CD14-positive monocyte (primary cell): ENCODE results near the gene FKTN. TPM values are rescaled to one million over a fixed set of nuclear protein-coding genes. Genes with fewer than 3 reads are reported as not detected.

ENCODE experiments used
- DNase-seq, 3 donors: peaks; one replicate each; pipeline ENCODE4 v3.0.0-alpha.2; 2011 to 2022
- H2AFZ ChIP-seq: 2 replicates; pipeline ENCODE4 v1.6.0; 2012; ENCODE audit warnings: mild to moderate bottlenecking, low read depth, low read length, inconsistent platforms; ENCODE audit not compliant: insufficient read depth, poor library complexity, severe bottlenecking
- H3K27ac ChIP-seq, 2 donors: 1 replicate in 1 of 2; 2 replicates in 1 of 2; pipeline ENCODE4 v1.5.1; 2012 to 2013; ENCODE audit warnings: low read length in 2 of 2, control low read depth in 1 of 2, inconsistent platforms in 1 of 2, low read depth in 1 of 2, mild to moderate bottlenecking in 1 of 2
- H3K27me3 ChIP-seq, 2 donors: one replicate each; pipeline versions ENCODE4 v1.6.0 to v1.6.1; 2011 to 2013; ENCODE audit warnings: low read length in 2 of 2; ENCODE audit not compliant: control insufficient read depth in 2 of 2, insufficient read depth in 2 of 2
- H3K36me3 ChIP-seq, 2 donors: replicated peaks in 1 of 2; 1 replicate in 1 of 2; 2 replicates in 1 of 2; pipeline versions ENCODE4 v1.5.1 to v1.6.1; 2012 to 2013; ENCODE audit warnings: low read length in 2 of 2, control low read depth in 1 of 2, inconsistent platforms in 1 of 2, mild to moderate bottlenecking in 1 of 2; ENCODE audit not compliant: insufficient read depth in 2 of 2, control insufficient read depth in 1 of 2
- H3K4me1 ChIP-seq, 2 donors: 1 replicate in 1 of 2; 2 replicates in 1 of 2; pipeline versions ENCODE4 v1.5.1 to v1.6.1; 2012 to 2013; ENCODE audit warnings: low read length in 2 of 2, control low read depth in 1 of 2, inconsistent platforms in 1 of 2, mild to moderate bottlenecking in 1 of 2, moderate library complexity in 1 of 2; ENCODE audit not compliant: insufficient read depth in 2 of 2, control insufficient read depth in 1 of 2
- H3K4me2 ChIP-seq: replicated peaks from 2 replicates; pipeline ENCODE3; 2012; ENCODE audit warnings: low read length, moderate library complexity, mild to moderate bottlenecking; ENCODE audit not compliant: poor library complexity, severe bottlenecking; ENCODE audit errors: extremely low read depth
- H3K4me3 ChIP-seq, 3 experiments: fragments of 200-600 bp in 1 of 3; sonication (generic) in 1 of 3; replicated peaks in 1 of 3; 1 replicate in 2 of 3; 2 replicates in 1 of 3; pipeline ENCODE4 v1.5.1; 2011 to 2013; ENCODE audit warnings: low read length in 3 of 3, mild to moderate bottlenecking in 3 of 3, control low read depth in 2 of 3, low read depth in 2 of 3, inconsistent platforms in 1 of 3, moderate library complexity in 1 of 3
- H3K79me2 ChIP-seq: 2 replicates; pipeline ENCODE4 v1.6.0; 2012; ENCODE audit warnings: mild to moderate bottlenecking, control low read depth, inconsistent platforms, low read length, moderate library complexity; ENCODE audit not compliant: insufficient read depth
- H3K9ac ChIP-seq: 2 replicates; pipeline ENCODE4 v1.6.0; 2017; ENCODE audit warnings: low read length, mild to moderate bottlenecking; ENCODE audit not compliant: insufficient read depth, poor library complexity, severe bottlenecking
- H3K9me3 ChIP-seq, 2 donors: replicated peaks in 1 of 2; 1 replicate in 1 of 2; 2 replicates in 1 of 2; pipeline versions ENCODE4 v1.5.1 to v1.6.1; 2012 to 2013; ENCODE audit warnings: low read length in 2 of 2, control low read depth in 1 of 2; ENCODE audit not compliant: control insufficient read depth in 1 of 2, insufficient read depth in 1 of 2
- H4K20me1 ChIP-seq: 2 replicates; pipeline ENCODE4 v1.6.0; 2012; ENCODE audit warnings: mild to moderate bottlenecking, low read length, control low read depth, moderate library complexity; ENCODE audit not compliant: insufficient read depth
- H3K27ac Mint-ChIP-seq, 7 donors: one replicate each; pipeline ENCODE4 v1.8.0; 2020; ENCODE audit warnings: mild to moderate bottlenecking in 7 of 7, mixed read lengths in 7 of 7, moderate library complexity in 6 of 7, inconsistent platforms in 2 of 7
- H3K27me3 Mint-ChIP-seq, 3 donors: one replicate each; pipeline ENCODE4 v1.8.0; 2021 to 2022; ENCODE audit warnings: low read depth in 3 of 3, mild to moderate bottlenecking in 3 of 3, mixed read lengths in 3 of 3, moderate library complexity in 3 of 3, inconsistent platforms in 1 of 3
- H3K36me3 Mint-ChIP-seq, 2 donors: one replicate each; pipeline ENCODE4 v1.8.0; 2020; ENCODE audit warnings: mixed read lengths in 2 of 2, inconsistent platforms in 1 of 2, mild to moderate bottlenecking in 1 of 2
- H3K4me1 Mint-ChIP-seq: one replicate; pipeline ENCODE4 v1.8.0; 2020; ENCODE audit warnings: mild to moderate bottlenecking, mixed read lengths
- H3K4me3 Mint-ChIP-seq, 2 donors: one replicate each; pipeline ENCODE4 v1.8.0; 2020; ENCODE audit warnings: mild to moderate bottlenecking in 2 of 2, mixed read lengths in 2 of 2, moderate library complexity in 1 of 2
- H3K9me3 Mint-ChIP-seq, 7 donors: one replicate each; pipeline ENCODE4 v1.8.0; 2020 to 2022; ENCODE audit warnings: mixed read lengths in 7 of 7, mild to moderate bottlenecking in 6 of 7, moderate library complexity in 6 of 7, inconsistent platforms in 2 of 7
- WGBS: methylation state at CpG from one replicate; pipeline ENCODE4 v1.1.5; 2013; ENCODE audit warnings: missing lambda C conversion rate; ENCODE audit not compliant: insufficient coverage; 5-methylcytosine and 5-hydroxymethylcytosine counted together
- intact Hi-C, 2 donors: fragments of 100-400 bp; cut with micrococcal nuclease; formaldehyde crosslinking; loops; one replicate each; pipeline versions ENCODE4 v1.15.0 to v1.15.1; 2023
- polyA plus RNA-seq, 3 donors: library from polyadenylated mRNA; depleted of rRNA in 1 of 3; unstranded in 2 of 3; stranded (reverse) in 1 of 3; fragments of 300-500 nt in 2 of 3; fragments of >200 nt in 1 of 3; fragmentation: Illumina TruSeq in 2 of 3; gene quantifications; 1 replicate in 2 of 3; 2 replicates in 1 of 3; pipeline ENCODE4 v1.2.3, GENCODE V29; 2012 to 2021
- TF ChIP-seq, protein P1 (sequence below): fragments of 200-600 bp; IDR thresholded peaks from one replicate; pipeline ENCODE4 v1.8.0; 2022; ENCODE audit warnings: antibody characterized with exemption, mild to moderate bottlenecking

FKTN gene
- polyA plus RNA-seq, 3 donors, result 1.7 to 3.2 (median 2.7) TPM

DNA sequence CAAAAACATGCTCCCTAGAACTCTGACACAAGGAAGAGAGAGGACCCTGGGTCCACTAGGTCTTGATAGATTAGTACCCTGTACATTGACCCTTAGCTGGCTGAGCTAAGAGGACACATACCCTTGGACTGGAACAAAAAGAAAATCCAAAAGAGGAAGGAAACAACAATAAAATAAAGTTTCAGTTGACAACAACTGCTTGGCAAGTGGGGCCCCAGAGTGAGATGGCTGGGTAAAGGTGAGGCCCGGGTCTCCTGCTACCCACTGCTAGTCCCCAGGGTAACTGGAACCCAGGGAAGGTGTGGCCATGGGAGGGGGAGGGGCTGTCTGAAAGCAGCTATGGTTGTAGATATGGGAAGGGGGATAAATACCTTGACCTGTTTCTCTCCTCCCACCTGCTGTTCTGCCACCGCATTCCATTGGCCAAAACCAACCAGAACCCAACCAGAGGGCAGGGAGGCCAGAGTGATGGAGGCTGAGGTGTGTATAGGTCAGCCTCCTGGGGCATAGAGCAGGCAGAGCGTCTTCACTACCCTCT lies 116.0 kb downstream of the FKTN start:
- H3K4me3 Mint-ChIP-seq, result no peak overlapping the region
- WGBS, result no CpG with 5 or more reads among the region's 3 CpGs
- Histone ChIP-seq H3K27ac (no peak overlapping the region), H3K9me3 (no peaks in the 10 kb centered on the region), H3K36me3 (no peaks in the 10 kb centered on the region), H3K9ac (no peak overlapping the region), H3K4me1 (peaks cover 7% of the 10 kb centered on the region in 2 donors), H3K4me2 (no peak overlapping the region), H3K79me2 (no peaks in the 10 kb centered on the region), H3K4me3 (no peak overlapping the region), H3K27me3 (no peaks in the 10 kb centered on the region), H4K20me1 (no peaks in the 10 kb centered on the region), H2AFZ (peak overlapping the region; percentile 26)
- H3K27ac Mint-ChIP-seq, result peak overlapping the region in 1 of 7 donors; percentile 5
- intact Hi-C loops, result no loop called here
- TF ChIP-seq, protein P1, sequence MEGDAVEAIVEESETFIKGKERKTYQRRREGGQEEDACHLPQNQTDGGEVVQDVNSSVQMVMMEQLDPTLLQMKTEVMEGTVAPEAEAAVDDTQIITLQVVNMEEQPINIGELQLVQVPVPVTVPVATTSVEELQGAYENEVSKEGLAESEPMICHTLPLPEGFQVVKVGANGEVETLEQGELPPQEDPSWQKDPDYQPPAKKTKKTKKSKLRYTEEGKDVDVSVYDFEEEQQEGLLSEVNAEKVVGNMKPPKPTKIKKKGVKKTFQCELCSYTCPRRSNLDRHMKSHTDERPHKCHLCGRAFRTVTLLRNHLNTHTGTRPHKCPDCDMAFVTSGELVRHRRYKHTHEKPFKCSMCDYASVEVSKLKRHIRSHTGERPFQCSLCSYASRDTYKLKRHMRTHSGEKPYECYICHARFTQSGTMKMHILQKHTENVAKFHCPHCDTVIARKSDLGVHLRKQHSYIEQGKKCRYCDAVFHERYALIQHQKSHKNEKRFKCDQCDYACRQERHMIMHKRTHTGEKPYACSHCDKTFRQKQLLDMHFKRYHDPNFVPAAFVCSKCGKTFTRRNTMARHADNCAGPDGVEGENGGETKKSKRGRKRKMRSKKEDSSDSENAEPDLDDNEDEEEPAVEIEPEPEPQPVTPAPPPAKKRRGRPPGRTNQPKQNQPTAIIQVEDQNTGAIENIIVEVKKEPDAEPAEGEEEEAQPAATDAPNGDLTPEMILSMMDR, result no peak
- H3K4me1 Mint-ChIP-seq, result peaks cover 20% of the 10 kb centered on the region
- H3K36me3 Mint-ChIP-seq, result no peaks in the 10 kb centered on the region
- H3K27me3 Mint-ChIP-seq, result peaks cover 0 to 2% (median 0%) of the 10 kb centered on the region in 3 donors
- no peak for DNase-seq
- peaks cover 0 to 3% (median 0%) of the 10 kb centered on the region in 7 donors for H3K9me3 Mint-ChIP-seq

DNA sequence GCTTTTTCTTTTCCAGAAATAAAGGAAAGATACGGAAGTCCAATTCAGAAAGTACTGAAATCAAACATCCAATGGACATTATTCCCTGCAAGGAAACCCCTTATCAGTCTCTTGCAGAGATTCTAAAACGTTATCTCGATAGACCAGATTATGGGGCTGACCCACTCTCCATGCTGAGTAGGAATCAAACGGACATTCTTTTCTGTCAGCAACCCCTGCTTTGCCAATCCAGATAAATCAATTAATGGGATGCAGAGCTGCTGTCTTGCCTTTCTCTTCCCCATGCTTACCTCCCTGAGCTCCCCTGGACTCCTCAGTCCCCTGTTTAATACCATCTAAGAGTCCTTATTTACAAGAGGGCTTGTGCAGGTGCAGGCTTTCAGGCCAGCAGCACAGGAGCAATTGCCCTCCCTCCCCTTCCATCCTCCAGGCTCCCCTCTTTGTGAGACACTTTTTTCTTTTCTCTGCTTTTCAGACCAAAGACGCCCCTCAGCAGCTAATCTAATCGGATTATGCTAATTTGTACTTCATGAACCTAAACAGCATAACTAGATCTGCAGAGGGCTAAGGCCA lies 118.5 kb downstream of the FKTN start:
- H3K4me1 ChIP-seq, result peaks cover 7% of the 10 kb centered on the region in 2 donors
- Mint-ChIP-seq H3K36me3 (no peaks in the 10 kb centered on the region), H3K4me3 (no peak overlapping the region), H3K27ac (no peak overlapping the region), H3K4me1 (peaks cover 17% of the 10 kb centered on the region), H3K27me3 (peaks cover 0 to 4% (median 0%) of the 10 kb centered on the region in 3 donors), H3K9me3 (peaks cover 0 to 3% (median 0%) of the 10 kb centered on the region in 7 donors)
- intact Hi-C loops, result no loop called here
- no peak overlapping the region for H3K9ac ChIP-seq
- no peak for DNase-seq
- no peak overlapping the region for H2AFZ ChIP-seq
- 100% methylated on average over 2 of the region's 6 CpGs for WGBS
- H3K4me3 ChIP-seq, result no peak overlapping the region
- no peaks in the 10 kb centered on the region for H3K36me3 ChIP-seq
- no peaks in the 10 kb centered on the region for H3K27me3 ChIP-seq
- H3K27ac ChIP-seq, result no peak overlapping the region
- H3K4me2 ChIP-seq, result no peak overlapping the region
- no peaks in the 10 kb centered on the region for H3K79me2 ChIP-seq
- TF ChIP-seq, protein P1, result no peak
- no peaks in the 10 kb centered on the region for H3K9me3 ChIP-seq
- no peaks in the 10 kb centered on the region for H4K20me1 ChIP-seq
